ENCODE measurements around the gene AQR.
"Not testable (repeated sequence)": the region's sequence is repeated elsewhere in the genome, so short reads cannot be mapped to it uniquely, and the experiment has no call there.

AQR gene

GRCh38 chr15:34988027-34988902 is 18.7 kb upstream of the AQR start, which contains the start of gene ZNF770:
Gene ZNF770, minus strand, starts transcription at chr15:34988287. Its CDS starts 4,853 bp downstream, at chr15:34983434.
- Histone ChIP-seq H3K4me1 (ENCODE audit: control insufficient read depth, low read depth, low read length) (peaks cover 10% of the 10 kb centered on the region), H3K27me3 (ENCODE audit: control insufficient read depth, insufficient read depth, low read length) (no peaks in the 10 kb centered on the region), H3K9me3 (ENCODE audit: control insufficient read depth, low read depth, low read length) (no peaks in the 10 kb centered on the region), H3K36me3 (ENCODE audit: control insufficient read depth, low read depth, low read length) (peaks cover 14% of the 10 kb centered on the region), H3K9ac (ENCODE audit: low read length) (peak within 1 kb of the TSS; percentile 97), H3K27ac (ENCODE audit: low read length) (peak within 1 kb of the TSS; percentile 92), H3K4me3 (ENCODE audit: low read length) (peak within 1 kb of the TSS; percentile 95)

GRCh38 chr15:34987609-34988026 is 18.1 kb upstream of the AQR start:
- no peaks in the 10 kb centered on the region for H3K27me3 ChIP-seq (ENCODE audit: control insufficient read depth, insufficient read depth, low read length)
- H3K27ac ChIP-seq (ENCODE audit: low read length) = peak overlapping the region; percentile 92
- H3K9me3 ChIP-seq (ENCODE audit: control insufficient read depth, low read depth, low read length) = no peaks in the 10 kb centered on the region
- H3K4me3 ChIP-seq (ENCODE audit: low read length) = peak overlapping the region; percentile 95
- peaks cover 10% of the 10 kb centered on the region for H3K4me1 ChIP-seq (ENCODE audit: control insufficient read depth, low read depth, low read length)
- H3K36me3 ChIP-seq (ENCODE audit: control insufficient read depth, low read depth, low read length) = peaks cover 20% of the 10 kb centered on the region
- H3K9ac ChIP-seq (ENCODE audit: low read length) = peak overlapping the region; percentile 97

- Histone ChIP-seq H3K4me3 (ENCODE audit: low read length) (peak overlapping the region; percentile 95), H3K9me3 (ENCODE audit: control insufficient read depth, low read depth, low read length) (no peaks in the 10 kb centered on the region)
Measured at GRCh38 chr15:34986771-34987480, 17.4 kb upstream of the AQR start.

GRCh38 chr15:34986326-34986725 is 16.8 kb upstream of the AQR start:
- H3K27ac ChIP-seq (ENCODE audit: low read length) = no peak overlapping the region
- H3K36me3 ChIP-seq (ENCODE audit: control insufficient read depth, low read depth, low read length) = peaks cover 32% of the 10 kb centered on the region
- no peaks in the 10 kb centered on the region for H3K9me3 ChIP-seq (ENCODE audit: control insufficient read depth, low read depth, low read length)
- H3K9ac ChIP-seq (ENCODE audit: low read length) = peak overlapping the region; percentile 97
- H3K27me3 ChIP-seq (ENCODE audit: control insufficient read depth, insufficient read depth, low read length) = no peaks in the 10 kb centered on the region
- H3K4me1 ChIP-seq (ENCODE audit: control insufficient read depth, low read depth, low read length) = peaks cover 10% of the 10 kb centered on the region
- peak overlapping the region; percentile 95 for H3K4me3 ChIP-seq (ENCODE audit: low read length)

More at GRCh38 chr15:34986771-34987480, 17.4 kb upstream of the AQR start:
- H3K4me1 ChIP-seq (ENCODE audit: control insufficient read depth, low read depth, low read length) = peaks cover 10% of the 10 kb centered on the region
- no peak overlapping the region for H3K27ac ChIP-seq (ENCODE audit: low read length)
- H3K27me3 ChIP-seq (ENCODE audit: control insufficient read depth, insufficient read depth, low read length) = no peaks in the 10 kb centered on the region
- H3K36me3 ChIP-seq (ENCODE audit: control insufficient read depth, low read depth, low read length) = peaks cover 27% of the 10 kb centered on the region
- H3K9ac ChIP-seq (ENCODE audit: low read length) = peak overlapping the region; percentile 97

DNA sequence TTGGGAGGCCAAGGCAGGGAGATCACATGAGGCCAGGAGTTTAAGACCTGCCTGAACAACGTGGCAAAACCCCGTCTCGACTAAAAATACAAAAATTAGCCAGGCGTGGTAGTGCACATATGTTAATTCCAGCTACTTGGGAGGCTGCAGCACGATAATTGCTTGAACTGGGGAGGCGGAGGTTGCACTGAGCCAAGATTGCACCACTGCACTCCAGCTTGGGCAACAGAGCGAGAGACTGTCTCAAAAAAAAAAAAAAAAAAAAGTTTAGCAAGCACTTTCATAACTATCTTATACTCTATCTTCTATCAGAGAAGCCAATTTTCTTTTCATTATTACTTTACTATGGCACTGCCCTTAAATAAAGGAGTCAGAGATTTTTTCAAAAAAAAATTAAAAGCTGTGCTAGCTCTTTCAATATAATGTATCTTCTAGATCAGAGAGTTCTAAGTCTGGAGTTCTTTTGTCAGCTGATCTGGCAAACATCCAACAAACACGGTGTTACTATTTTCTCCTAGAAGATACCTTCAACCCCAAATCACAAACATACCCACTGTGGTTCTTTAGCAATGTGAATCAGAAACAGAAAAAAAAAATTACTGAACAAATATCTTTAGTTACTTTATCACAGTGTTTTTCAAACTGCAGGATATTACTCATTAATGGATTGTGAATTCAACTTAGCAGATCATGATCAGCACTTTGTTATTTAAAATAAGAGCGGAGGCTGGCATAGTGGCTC is 15.5 kb upstream of the AQR start:
- Histone ChIP-seq H3K9ac (ENCODE audit: low read length) (no peak overlapping the region), H3K27ac (ENCODE audit: low read length) (peak overlapping the region; percentile 40), H3K4me1 (ENCODE audit: control insufficient read depth, low read depth, low read length) (peaks cover 10% of the 10 kb centered on the region), H3K27me3 (ENCODE audit: control insufficient read depth, insufficient read depth, low read length) (no peaks in the 10 kb centered on the region), H3K36me3 (ENCODE audit: control insufficient read depth, low read depth, low read length) (peaks cover 32% of the 10 kb centered on the region), H3K9me3 (ENCODE audit: control insufficient read depth, low read depth, low read length) (no peaks in the 10 kb centered on the region), H3K4me3 (ENCODE audit: low read length) (no peak overlapping the region)

DNA sequence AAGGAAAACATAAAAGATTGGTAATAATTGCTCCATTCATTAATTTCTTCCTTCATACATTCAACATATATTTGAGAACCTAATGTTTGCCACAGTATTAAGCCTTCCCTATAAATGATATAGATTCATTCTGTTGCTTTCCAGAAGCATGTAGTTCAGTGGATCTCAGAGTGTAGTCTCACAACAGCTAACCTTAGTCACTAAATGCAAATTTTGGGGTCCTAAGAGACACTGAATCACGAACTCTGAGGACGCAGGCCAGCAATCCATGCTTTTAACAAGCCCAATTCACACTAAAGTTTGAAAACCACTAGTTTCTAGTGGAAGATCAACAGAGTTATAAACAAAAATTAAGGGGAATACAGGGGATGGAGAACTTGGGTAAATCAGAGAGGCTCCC is 7.2 kb upstream of the AQR start:
- H3K4me1 ChIP-seq (ENCODE audit: control insufficient read depth, low read depth, low read length) = peaks cover 6% of the 10 kb centered on the region
- H3K4me3 ChIP-seq (ENCODE audit: low read length) = no peak overlapping the region
- no peaks in the 10 kb centered on the region for H3K9me3 ChIP-seq (ENCODE audit: control insufficient read depth, low read depth, low read length)
- H3K27ac ChIP-seq (ENCODE audit: low read length) = no peak overlapping the region
- no peak overlapping the region for H3K9ac ChIP-seq (ENCODE audit: low read length)
- no peaks in the 10 kb centered on the region for H3K27me3 ChIP-seq (ENCODE audit: control insufficient read depth, insufficient read depth, low read length)
- peaks cover 8% of the 10 kb centered on the region for H3K36me3 ChIP-seq (ENCODE audit: control insufficient read depth, low read depth, low read length)

DNA sequence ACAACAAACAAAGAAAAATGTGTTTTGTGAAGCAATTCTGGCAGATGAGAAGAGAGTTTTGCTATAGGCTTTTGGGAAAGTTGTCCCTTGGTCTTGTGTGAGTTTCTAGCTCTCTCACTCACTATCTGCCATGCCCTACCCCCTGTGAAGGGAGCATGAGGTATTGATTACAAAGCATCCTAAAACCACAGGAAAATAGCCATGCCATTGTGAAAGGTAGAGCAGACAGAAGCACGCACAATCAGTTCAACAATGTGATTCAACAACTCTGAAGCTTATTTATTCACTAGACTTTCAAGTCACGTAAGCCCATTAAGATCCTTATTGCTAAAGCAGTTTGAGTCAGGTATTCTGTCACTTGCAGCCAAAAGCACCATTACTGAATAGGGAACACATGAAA is 6.5 kb upstream of the AQR start:
- Histone ChIP-seq H3K27me3 (ENCODE audit: control insufficient read depth, insufficient read depth, low read length) (no peaks in the 10 kb centered on the region), H3K36me3 (ENCODE audit: control insufficient read depth, low read depth, low read length) (peaks cover 5% of the 10 kb centered on the region), H3K4me3 (ENCODE audit: low read length) (no peak overlapping the region), H3K9me3 (ENCODE audit: control insufficient read depth, low read depth, low read length) (no peaks in the 10 kb centered on the region), H3K27ac (ENCODE audit: low read length) (no peak overlapping the region), H3K9ac (ENCODE audit: low read length) (no peak overlapping the region), H3K4me1 (ENCODE audit: control insufficient read depth, low read depth, low read length) (peaks cover 6% of the 10 kb centered on the region)

- Histone ChIP-seq H3K27ac (ENCODE audit: low read length) (no peak overlapping the region), H3K27me3 (ENCODE audit: control insufficient read depth, insufficient read depth, low read length) (no peaks in the 10 kb centered on the region), H3K4me3 (ENCODE audit: low read length) (no peak overlapping the region), H3K9me3 (ENCODE audit: control insufficient read depth, low read depth, low read length) (no peaks in the 10 kb centered on the region), H3K4me1 (ENCODE audit: control insufficient read depth, low read depth, low read length) (peaks cover 6% of the 10 kb centered on the region), H3K9ac (ENCODE audit: low read length) (no peak overlapping the region), H3K36me3 (ENCODE audit: control insufficient read depth, low read depth, low read length) (no peaks in the 10 kb centered on the region)
Measured at GRCh38 chr15:34973512-34973911, 4.0 kb upstream of the AQR start.

DNA sequence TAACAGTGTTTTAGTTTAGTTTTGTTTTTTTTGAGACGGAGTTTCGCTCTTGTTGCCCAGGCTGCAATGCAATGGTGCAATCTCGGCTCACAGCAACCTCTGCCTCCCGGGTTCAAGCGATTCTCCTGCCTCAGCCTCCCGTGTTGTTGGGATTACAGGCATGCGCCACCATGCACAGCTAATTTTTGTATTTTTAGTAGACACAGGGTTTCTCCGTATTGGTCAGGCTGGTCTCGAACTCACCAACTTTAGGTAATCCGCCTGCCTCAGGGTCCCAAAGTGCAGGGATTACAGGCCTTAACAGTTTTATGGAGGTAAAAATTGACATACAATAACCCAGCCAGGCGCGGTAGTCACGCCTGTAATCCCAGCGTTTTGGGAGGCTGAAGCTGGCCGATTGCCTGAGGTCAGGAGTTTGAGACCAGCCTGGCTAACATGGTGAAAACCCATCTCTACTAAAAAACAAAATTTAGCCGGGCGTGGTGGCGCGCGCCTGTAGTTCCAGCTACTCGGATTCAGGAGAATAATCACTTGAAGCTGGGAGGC is 629 bp upstream of the AQR start:
- not testable (repeated sequence) for H3K36me3 ChIP-seq (ENCODE audit: control insufficient read depth, low read depth, low read length); H3K27ac ChIP-seq (ENCODE audit: low read length); H3K27me3 ChIP-seq (ENCODE audit: control insufficient read depth, insufficient read depth, low read length); H3K9me3 ChIP-seq (ENCODE audit: control insufficient read depth, low read depth, low read length); H3K4me1 ChIP-seq (ENCODE audit: control insufficient read depth, low read depth, low read length)
- peak overlapping the region; percentile 99 for H3K4me3 ChIP-seq (ENCODE audit: low read length)
- H3K9ac ChIP-seq (ENCODE audit: low read length) = peak overlapping the region; percentile 93

- peaks cover 19% of the 10 kb centered on the region for H3K36me3 ChIP-seq (ENCODE audit: control insufficient read depth, low read depth, low read length)
- no peak overlapping the region for H3K9ac ChIP-seq (ENCODE audit: low read length)
- H3K4me3 ChIP-seq (ENCODE audit: low read length) = no peak overlapping the region
- no peaks in the 10 kb centered on the region for H3K9me3 ChIP-seq (ENCODE audit: control insufficient read depth, low read depth, low read length)
- no peaks in the 10 kb centered on the region for H3K4me1 ChIP-seq (ENCODE audit: control insufficient read depth, low read depth, low read length)
- no peak overlapping the region for H3K27ac ChIP-seq (ENCODE audit: low read length)
- no peaks in the 10 kb centered on the region for H3K27me3 ChIP-seq (ENCODE audit: control insufficient read depth, insufficient read depth, low read length)
Measured at GRCh38 chr15:34964277-34964676, 5.3 kb downstream of the AQR start.

DNA sequence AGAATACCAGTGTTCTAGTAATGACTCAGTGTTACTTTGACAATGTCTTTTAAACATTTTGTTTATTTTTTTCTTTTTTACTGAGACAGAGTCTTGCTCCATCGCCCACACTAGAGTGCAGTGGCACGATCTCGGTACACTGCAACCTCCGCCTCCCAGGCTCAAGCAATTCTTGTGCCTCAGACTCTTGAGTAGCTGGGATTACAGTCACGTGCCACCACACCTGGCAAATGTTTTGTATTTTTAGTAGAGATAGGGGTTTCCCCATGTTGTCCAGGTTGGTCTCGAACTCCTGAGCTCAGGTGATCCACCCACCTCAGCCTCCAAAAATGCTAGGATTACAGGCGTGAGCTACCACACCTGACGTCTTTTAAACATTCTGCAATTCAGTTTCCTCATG is 15.7 kb downstream of the AQR start:
- Histone ChIP-seq H3K36me3 (ENCODE audit: control insufficient read depth, low read depth, low read length) (peaks cover 22% of the 10 kb centered on the region), H3K9ac (ENCODE audit: low read length) (no peak overlapping the region), H3K4me3 (ENCODE audit: low read length) (no peak overlapping the region), H3K4me1 (ENCODE audit: control insufficient read depth, low read depth, low read length) (no peaks in the 10 kb centered on the region), H3K27me3 (ENCODE audit: control insufficient read depth, insufficient read depth, low read length) (no peaks in the 10 kb centered on the region), H3K9me3 (ENCODE audit: control insufficient read depth, low read depth, low read length) (no peaks in the 10 kb centered on the region), H3K27ac (ENCODE audit: low read length) (no peak overlapping the region)
